CD14-positive monocyte (primary cell): ENCODE data around the gene NEK4. TPM values are rescaled to one million over a fixed set of nuclear protein-coding genes. Genes with fewer than 3 reads are reported as not detected.

ENCODE experiments used
- DNase-seq, 3 donors: peaks; one replicate each; pipeline ENCODE4 v3.0.0-alpha.2; 2011 to 2022
- H2AFZ ChIP-seq: 2 replicates; pipeline ENCODE4 v1.6.0; 2012; ENCODE audit warnings: mild to moderate bottlenecking, low read depth, low read length, inconsistent platforms; ENCODE audit not compliant: insufficient read depth, poor library complexity, severe bottlenecking
- H3K27ac ChIP-seq, 2 donors: 1 replicate in 1 of 2; 2 replicates in 1 of 2; pipeline ENCODE4 v1.5.1; 2012 to 2013; ENCODE audit warnings: low read length in 2 of 2, control low read depth in 1 of 2, inconsistent platforms in 1 of 2, low read depth in 1 of 2, mild to moderate bottlenecking in 1 of 2
- H3K27me3 ChIP-seq, 2 donors: one replicate each; pipeline versions ENCODE4 v1.6.0 to v1.6.1; 2011 to 2013; ENCODE audit warnings: low read length in 2 of 2; ENCODE audit not compliant: control insufficient read depth in 2 of 2, insufficient read depth in 2 of 2
- H3K36me3 ChIP-seq, 2 donors: replicated peaks in 1 of 2; 1 replicate in 1 of 2; 2 replicates in 1 of 2; pipeline versions ENCODE4 v1.5.1 to v1.6.1; 2012 to 2013; ENCODE audit warnings: low read length in 2 of 2, control low read depth in 1 of 2, inconsistent platforms in 1 of 2, mild to moderate bottlenecking in 1 of 2; ENCODE audit not compliant: insufficient read depth in 2 of 2, control insufficient read depth in 1 of 2
- H3K4me1 ChIP-seq, 2 donors: 1 replicate in 1 of 2; 2 replicates in 1 of 2; pipeline versions ENCODE4 v1.5.1 to v1.6.1; 2012 to 2013; ENCODE audit warnings: low read length in 2 of 2, control low read depth in 1 of 2, inconsistent platforms in 1 of 2, mild to moderate bottlenecking in 1 of 2, moderate library complexity in 1 of 2; ENCODE audit not compliant: insufficient read depth in 2 of 2, control insufficient read depth in 1 of 2
- H3K4me2 ChIP-seq: replicated peaks from 2 replicates; pipeline ENCODE3; 2012; ENCODE audit warnings: low read length, moderate library complexity, mild to moderate bottlenecking; ENCODE audit not compliant: poor library complexity, severe bottlenecking; ENCODE audit errors: extremely low read depth
- H3K4me3 ChIP-seq, 3 experiments: fragments of 200-600 bp in 1 of 3; sonication (generic) in 1 of 3; replicated peaks in 1 of 3; 1 replicate in 2 of 3; 2 replicates in 1 of 3; pipeline ENCODE4 v1.5.1; 2011 to 2013; ENCODE audit warnings: low read length in 3 of 3, mild to moderate bottlenecking in 3 of 3, control low read depth in 2 of 3, low read depth in 2 of 3, inconsistent platforms in 1 of 3, moderate library complexity in 1 of 3
- H3K79me2 ChIP-seq: 2 replicates; pipeline ENCODE4 v1.6.0; 2012; ENCODE audit warnings: mild to moderate bottlenecking, control low read depth, inconsistent platforms, low read length, moderate library complexity; ENCODE audit not compliant: insufficient read depth
- H3K9ac ChIP-seq: 2 replicates; pipeline ENCODE4 v1.6.0; 2017; ENCODE audit warnings: low read length, mild to moderate bottlenecking; ENCODE audit not compliant: insufficient read depth, poor library complexity, severe bottlenecking
- H3K9me3 ChIP-seq, 2 donors: replicated peaks in 1 of 2; 1 replicate in 1 of 2; 2 replicates in 1 of 2; pipeline versions ENCODE4 v1.5.1 to v1.6.1; 2012 to 2013; ENCODE audit warnings: low read length in 2 of 2, control low read depth in 1 of 2; ENCODE audit not compliant: control insufficient read depth in 1 of 2, insufficient read depth in 1 of 2
- H4K20me1 ChIP-seq: 2 replicates; pipeline ENCODE4 v1.6.0; 2012; ENCODE audit warnings: mild to moderate bottlenecking, low read length, control low read depth, moderate library complexity; ENCODE audit not compliant: insufficient read depth
- H3K27ac Mint-ChIP-seq, 7 donors: one replicate each; pipeline ENCODE4 v1.8.0; 2020; ENCODE audit warnings: mild to moderate bottlenecking in 7 of 7, mixed read lengths in 7 of 7, moderate library complexity in 6 of 7, inconsistent platforms in 2 of 7
- H3K27me3 Mint-ChIP-seq, 3 donors: one replicate each; pipeline ENCODE4 v1.8.0; 2021 to 2022; ENCODE audit warnings: low read depth in 3 of 3, mild to moderate bottlenecking in 3 of 3, mixed read lengths in 3 of 3, moderate library complexity in 3 of 3, inconsistent platforms in 1 of 3
- H3K36me3 Mint-ChIP-seq, 2 donors: one replicate each; pipeline ENCODE4 v1.8.0; 2020; ENCODE audit warnings: mixed read lengths in 2 of 2, inconsistent platforms in 1 of 2, mild to moderate bottlenecking in 1 of 2
- H3K4me1 Mint-ChIP-seq: one replicate; pipeline ENCODE4 v1.8.0; 2020; ENCODE audit warnings: mild to moderate bottlenecking, mixed read lengths
- H3K4me3 Mint-ChIP-seq, 2 donors: one replicate each; pipeline ENCODE4 v1.8.0; 2020; ENCODE audit warnings: mild to moderate bottlenecking in 2 of 2, mixed read lengths in 2 of 2, moderate library complexity in 1 of 2
- H3K9me3 Mint-ChIP-seq, 7 donors: one replicate each; pipeline ENCODE4 v1.8.0; 2020 to 2022; ENCODE audit warnings: mixed read lengths in 7 of 7, mild to moderate bottlenecking in 6 of 7, moderate library complexity in 6 of 7, inconsistent platforms in 2 of 7
- WGBS: methylation state at CpG from one replicate; pipeline ENCODE4 v1.1.5; 2013; ENCODE audit warnings: missing lambda C conversion rate; ENCODE audit not compliant: insufficient coverage; 5-methylcytosine and 5-hydroxymethylcytosine counted together
- intact Hi-C, 2 donors: fragments of 100-400 bp; cut with micrococcal nuclease; formaldehyde crosslinking; loops; one replicate each; pipeline versions ENCODE4 v1.15.0 to v1.15.1; 2023
- polyA plus RNA-seq, 3 donors: library from polyadenylated mRNA; depleted of rRNA in 1 of 3; unstranded in 2 of 3; stranded (reverse) in 1 of 3; fragments of 300-500 nt in 2 of 3; fragments of >200 nt in 1 of 3; fragmentation: Illumina TruSeq in 2 of 3; gene quantifications; 1 replicate in 2 of 3; 2 replicates in 1 of 3; pipeline ENCODE4 v1.2.3, GENCODE V29; 2012 to 2021
- TF ChIP-seq, protein P1 (sequence below): fragments of 200-600 bp; IDR thresholded peaks from one replicate; pipeline ENCODE4 v1.8.0; 2022; ENCODE audit warnings: antibody characterized with exemption, mild to moderate bottlenecking

NEK4 gene
- polyA plus RNA-seq, 3 donors: 13.7 to 17.5 (median 17.4) TPM

DNA sequence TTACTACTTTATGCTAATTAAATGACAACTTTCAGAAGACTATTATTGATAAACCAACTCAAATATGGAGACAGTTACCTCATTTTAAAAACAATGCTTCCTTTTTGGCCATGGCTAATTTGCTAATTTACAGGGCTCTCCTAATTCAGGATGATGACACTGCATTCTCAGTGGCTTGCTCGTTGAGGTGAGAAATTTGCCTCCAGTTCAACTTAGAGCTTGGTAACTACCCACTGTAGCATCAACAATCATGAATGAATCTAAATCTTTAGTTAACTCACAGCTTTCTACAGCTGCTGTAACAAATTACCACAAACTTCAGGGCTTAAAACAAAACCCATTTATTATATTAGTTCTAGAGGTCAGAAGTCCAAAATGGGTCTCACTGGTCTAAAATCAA, 99.1 kb downstream of the NEK4 start:
- no peak overlapping the region for H3K4me2 ChIP-seq
- H3K9me3 ChIP-seq: no peaks in the 10 kb centered on the region
- TF ChIP-seq, protein P1, sequence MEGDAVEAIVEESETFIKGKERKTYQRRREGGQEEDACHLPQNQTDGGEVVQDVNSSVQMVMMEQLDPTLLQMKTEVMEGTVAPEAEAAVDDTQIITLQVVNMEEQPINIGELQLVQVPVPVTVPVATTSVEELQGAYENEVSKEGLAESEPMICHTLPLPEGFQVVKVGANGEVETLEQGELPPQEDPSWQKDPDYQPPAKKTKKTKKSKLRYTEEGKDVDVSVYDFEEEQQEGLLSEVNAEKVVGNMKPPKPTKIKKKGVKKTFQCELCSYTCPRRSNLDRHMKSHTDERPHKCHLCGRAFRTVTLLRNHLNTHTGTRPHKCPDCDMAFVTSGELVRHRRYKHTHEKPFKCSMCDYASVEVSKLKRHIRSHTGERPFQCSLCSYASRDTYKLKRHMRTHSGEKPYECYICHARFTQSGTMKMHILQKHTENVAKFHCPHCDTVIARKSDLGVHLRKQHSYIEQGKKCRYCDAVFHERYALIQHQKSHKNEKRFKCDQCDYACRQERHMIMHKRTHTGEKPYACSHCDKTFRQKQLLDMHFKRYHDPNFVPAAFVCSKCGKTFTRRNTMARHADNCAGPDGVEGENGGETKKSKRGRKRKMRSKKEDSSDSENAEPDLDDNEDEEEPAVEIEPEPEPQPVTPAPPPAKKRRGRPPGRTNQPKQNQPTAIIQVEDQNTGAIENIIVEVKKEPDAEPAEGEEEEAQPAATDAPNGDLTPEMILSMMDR: no peak
- H3K79me2 ChIP-seq: peaks cover 41% of the 10 kb centered on the region
- Mint-ChIP-seq H3K36me3 (peaks cover 54 to 69% of the 10 kb centered on the region in 2 donors), H3K27me3 (no peaks in the 10 kb centered on the region), H3K4me1 (peaks cover 28% of the 10 kb centered on the region), H3K27ac (peak overlapping the region in 6 of 7 donors; percentile 47 to 92 (median 90)), H3K9me3 (peaks cover 0 to 3% (median 0%) of the 10 kb centered on the region in 7 donors), H3K4me3 (no peak overlapping the region)
- WGBS: no CpG with 5 or more reads among the region's 1 CpG
- no peak overlapping the region for H2AFZ ChIP-seq
- H4K20me1 ChIP-seq: peaks cover 50% of the 10 kb centered on the region
- peak overlapping the region in 1 of 2 donors; percentile 78 for H3K27ac ChIP-seq
- intact Hi-C loops: no loop called here
- peaks cover 67 to 68% of the 10 kb centered on the region in 2 donors for H3K36me3 ChIP-seq
- DNase-seq: no peak
- H3K4me1 ChIP-seq: peaks cover 27% of the 10 kb centered on the region in 2 donors
- no peak overlapping the region for H3K9ac ChIP-seq
- no peaks in the 10 kb centered on the region for H3K27me3 ChIP-seq
- H3K4me3 ChIP-seq: no peak overlapping the region

DNA sequence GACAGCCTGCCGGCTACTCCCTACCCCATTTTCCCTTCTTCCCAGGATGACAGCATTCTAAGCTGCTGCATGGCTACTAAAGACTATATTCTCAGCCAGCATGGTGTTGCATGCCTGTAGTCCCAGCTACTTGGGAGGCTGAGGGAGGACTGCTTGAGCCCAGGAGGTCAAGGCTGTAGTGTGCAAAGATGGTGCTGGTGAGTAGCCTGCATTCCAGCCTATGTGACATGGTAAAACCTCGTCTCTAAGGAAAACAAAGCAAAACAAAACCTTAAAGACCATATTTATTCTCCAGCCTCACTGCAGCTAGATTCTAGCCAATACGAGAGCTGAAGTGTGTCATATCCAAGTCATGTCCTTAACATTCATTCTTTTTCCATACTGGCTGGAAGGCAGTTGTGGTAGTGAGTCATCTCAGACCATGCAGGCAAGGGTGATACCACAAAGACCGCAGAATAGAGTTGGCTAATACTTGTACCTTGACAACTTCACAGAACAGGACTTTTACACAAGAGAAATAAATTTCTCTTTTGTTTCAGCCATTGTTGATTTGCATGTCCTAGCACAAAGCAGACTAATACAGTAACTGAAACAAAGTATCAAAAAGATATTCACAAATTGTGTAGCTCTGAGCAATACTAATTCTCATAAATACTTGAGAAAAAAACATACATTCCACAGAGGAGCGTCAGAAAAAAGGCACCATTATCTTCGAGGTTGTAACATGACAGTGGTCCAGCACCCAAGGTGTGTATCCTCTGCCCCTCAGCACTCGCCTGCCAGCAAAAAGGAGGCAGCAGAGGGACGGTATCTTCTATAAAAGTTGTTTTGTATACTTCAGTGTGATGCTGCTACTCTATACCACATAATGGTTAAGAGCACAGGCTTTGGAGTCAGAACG, 99.9 kb downstream of the NEK4 start:
- peak overlapping the region; percentile 89 to 97 (median 95) for H3K27ac Mint-ChIP-seq
- Histone ChIP-seq H3K27me3 (no peaks in the 10 kb centered on the region), H2AFZ (no peak overlapping the region), H3K4me2 (peak overlapping the region; percentile 36), H4K20me1 (peaks cover 50% of the 10 kb centered on the region), H3K79me2 (peaks cover 45% of the 10 kb centered on the region), H3K9ac (peak overlapping the region; percentile 9), H3K9me3 (no peaks in the 10 kb centered on the region), H3K27ac (peak overlapping the region; percentile 20 to 78), H3K4me3 (no peak overlapping the region), H3K4me1 (peaks cover 27% of the 10 kb centered on the region in 2 donors), H3K36me3 (peaks cover 66 to 69% of the 10 kb centered on the region in 2 donors)
- TF ChIP-seq, protein P1: no peak
- peak overlapping the region; percentile 48 to 76 for H3K4me3 Mint-ChIP-seq
- peak; percentile 78 to 92 (median 86) for DNase-seq
- H3K4me1 Mint-ChIP-seq: peaks cover 28% of the 10 kb centered on the region
- intact Hi-C loops: no loop called here
- no CpG with 5 or more reads among the region's 9 CpGs for WGBS
- peaks cover 54 to 70% of the 10 kb centered on the region in 2 donors for H3K36me3 Mint-ChIP-seq
- peaks cover 0 to 3% (median 0%) of the 10 kb centered on the region in 7 donors for H3K9me3 Mint-ChIP-seq
- H3K27me3 Mint-ChIP-seq: no peaks in the 10 kb centered on the region
